ENCODE results near the gene GHRL.
"Not testable (repeated sequence)": the region's sequence is repeated elsewhere in the genome, so short reads cannot be mapped to it uniquely, and the experiment has no call there.

GHRL gene

GRCh38 chr3:10300087-10300486 lies 7.3 kb upstream of the GHRL start:
- DNase-seq (ENCODE audit: low read depth in 2 of 3, low spot score in 2 of 3) = no peak

- no peak for DNase-seq (ENCODE audit: low read depth in 2 of 3, low spot score in 2 of 3)
Observed at GRCh38 chr3:10299679-10300078, 6.9 kb upstream of the GHRL start.

GRCh38 chr3:10299175-10299574 lies 6.4 kb upstream of the GHRL start:
- DNase-seq (ENCODE audit: low read depth in 2 of 3, low spot score in 2 of 3) = no peak

- not testable (repeated sequence) for DNase-seq (ENCODE audit: low read depth in 2 of 3, low spot score in 2 of 3)
Observed at GRCh38 chr3:10298064-10298463, 5.3 kb upstream of the GHRL start.

- DNase-seq (ENCODE audit: low read depth in 2 of 3, low spot score in 2 of 3) = no peak
Observed at GRCh38 chr3:10294030-10294586, 1.4 kb upstream of the GHRL start.

GRCh38 chr3:10291641-10292040 lies 1.1 kb downstream of the GHRL start:
- DNase-seq (ENCODE audit: low read depth in 2 of 3, low spot score in 2 of 3) = no peak

GRCh38 chr3:10290481-10291176 lies 2.1 kb downstream of the GHRL start:
- DNase-seq (ENCODE audit: low read depth in 2 of 3, low spot score in 2 of 3) = no peak

- DNase-seq (ENCODE audit: low read depth in 2 of 3, low spot score in 2 of 3) = no peak
Observed at GRCh38 chr3:10289787-10290355, 2.9 kb downstream of the GHRL start.

GRCh38 chr3:10289077-10289476 lies 3.7 kb downstream of the GHRL start:
- DNase-seq (ENCODE audit: low read depth in 2 of 3, low spot score in 2 of 3) = no peak

- DNase-seq (ENCODE audit: low read depth in 2 of 3, low spot score in 2 of 3) = no peak
Observed at GRCh38 chr3:10288575-10288960, 4.2 kb downstream of the GHRL start.

GRCh38 chr3:10287936-10288574 lies 4.7 kb downstream of the GHRL start:
- DNase-seq (ENCODE audit: low read depth in 2 of 3, low spot score in 2 of 3) = no peak

GRCh38 chr3:10286596-10287295 lies 6.0 kb downstream of the GHRL start:
- no peak for DNase-seq (ENCODE audit: low read depth in 2 of 3, low spot score in 2 of 3)

- no peak for DNase-seq (ENCODE audit: low read depth in 2 of 3, low spot score in 2 of 3)
Observed at GRCh38 chr3:10286133-10286524, 6.6 kb downstream of the GHRL start.

- DNase-seq (ENCODE audit: low read depth in 2 of 3, low spot score in 2 of 3) = no peak
Observed at GRCh38 chr3:10285272-10286132, 7.2 kb downstream of the GHRL start.

GRCh38 chr3:10284496-10284895 lies 8.3 kb downstream of the GHRL start:
- DNase-seq (ENCODE audit: low read depth in 2 of 3, low spot score in 2 of 3) = no peak

- DNase-seq (ENCODE audit: low read depth in 2 of 3, low spot score in 2 of 3) = no peak
Observed at GRCh38 chr3:10283638-10284037, 9.1 kb downstream of the GHRL start.

- no peak for DNase-seq (ENCODE audit: low read depth in 2 of 3, low spot score in 2 of 3)
Observed at GRCh38 chr3:10281951-10282350, 10.8 kb downstream of the GHRL start.

GRCh38 chr3:10280571-10280970 lies 12.2 kb downstream of the GHRL start:
- no peak for DNase-seq (ENCODE audit: low read depth in 2 of 3, low spot score in 2 of 3)

GRCh38 chr3:10280177-10280529 lies 12.6 kb downstream of the GHRL start:
- no peak for DNase-seq (ENCODE audit: low read depth in 2 of 3, low spot score in 2 of 3)

GRCh38 chr3:10279384-10280176 lies 13.2 kb downstream of the GHRL start:
- DNase-seq (ENCODE audit: low read depth in 2 of 3, low spot score in 2 of 3) = no peak

All from activated CD8-positive, alpha-beta memory T cell treated with anti-CD3 and anti-CD28 coated beads for 48 hours (primary cell).